Islet precursor cell (in vitro differentiated cells): Measurements from ENCODE around the gene SERPINA4.

ENCODE experiments used
- DNase-seq: peaks from one replicate; pipeline ENCODE4 v3.0.0-alpha.2; 2018

SERPINA4 gene, protein sequence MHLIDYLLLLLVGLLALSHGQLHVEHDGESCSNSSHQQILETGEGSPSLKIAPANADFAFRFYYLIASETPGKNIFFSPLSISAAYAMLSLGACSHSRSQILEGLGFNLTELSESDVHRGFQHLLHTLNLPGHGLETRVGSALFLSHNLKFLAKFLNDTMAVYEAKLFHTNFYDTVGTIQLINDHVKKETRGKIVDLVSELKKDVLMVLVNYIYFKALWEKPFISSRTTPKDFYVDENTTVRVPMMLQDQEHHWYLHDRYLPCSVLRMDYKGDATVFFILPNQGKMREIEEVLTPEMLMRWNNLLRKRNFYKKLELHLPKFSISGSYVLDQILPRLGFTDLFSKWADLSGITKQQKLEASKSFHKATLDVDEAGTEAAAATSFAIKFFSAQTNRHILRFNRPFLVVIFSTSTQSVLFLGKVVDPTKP

DNA sequence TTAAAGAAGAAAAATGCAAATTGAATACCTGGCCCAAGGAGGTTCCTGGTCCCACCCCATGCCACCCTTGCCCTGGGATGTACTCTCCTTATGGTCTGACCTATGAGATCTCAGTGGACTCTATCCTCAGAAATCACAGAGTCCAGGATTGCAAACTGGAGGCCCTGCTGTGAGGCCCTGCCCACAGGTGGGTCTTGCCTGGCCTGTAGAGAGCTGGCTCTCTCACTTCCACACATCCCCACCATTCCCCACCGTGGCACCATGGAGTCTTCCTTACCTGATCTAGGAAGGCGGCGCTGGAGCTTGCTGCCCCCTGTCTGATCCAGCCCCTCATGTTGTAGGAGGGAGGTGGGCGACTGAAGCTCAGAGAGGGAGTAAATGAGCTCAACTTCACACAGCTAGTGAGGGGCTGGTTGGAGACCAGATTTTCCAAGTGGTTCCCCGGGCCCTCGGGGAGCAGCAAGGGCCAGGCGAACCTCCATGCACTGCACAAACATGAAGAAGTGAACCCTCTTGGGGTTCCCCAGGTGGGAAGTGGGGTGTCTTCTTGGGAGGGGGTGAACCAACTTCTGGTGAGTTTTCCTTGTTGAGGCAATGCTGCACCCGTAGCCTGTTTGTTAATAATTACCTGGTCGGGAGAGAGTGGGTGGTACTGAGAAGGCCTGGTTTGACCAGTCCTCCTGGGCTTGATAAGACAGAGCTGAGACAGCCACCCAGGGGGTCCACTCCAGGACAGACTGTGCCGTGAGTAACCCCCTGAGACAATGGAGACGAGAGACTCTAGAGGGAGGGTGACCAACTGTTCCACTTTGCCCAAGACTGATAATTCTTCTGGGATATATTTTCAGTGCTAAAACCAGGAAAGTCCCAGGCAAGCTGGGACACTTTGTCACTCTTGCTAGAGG lies at the start of gene SERPINA4:
Gene SERPINA4 (plus strand): TSS at position 692 of the 905 bp plus-strand sequence. CDS start 2,041 bp downstream, outside the sequence.
- no peak for DNase-seq

DNA sequence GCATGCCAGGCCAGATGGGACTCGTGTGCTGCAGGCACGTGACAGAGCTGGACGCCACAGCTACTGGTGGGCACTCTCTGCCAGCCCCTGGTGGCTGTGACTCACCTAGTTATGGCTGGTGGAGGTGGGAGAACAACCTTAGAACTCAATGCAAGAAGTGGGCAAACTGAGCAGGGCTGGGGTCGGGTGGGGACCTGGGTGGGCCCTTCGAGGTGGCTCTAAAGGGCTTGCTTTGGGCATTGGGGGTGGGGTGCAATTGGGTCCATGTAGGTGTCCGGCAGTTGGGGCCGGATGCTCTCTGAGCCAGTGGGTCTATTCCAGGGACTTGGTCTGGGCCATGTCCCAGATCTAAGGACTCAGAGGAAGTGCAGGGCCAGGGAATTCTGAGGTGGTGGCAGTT lies 46.9 kb upstream of the SERPINA4 start:
- DNase-seq, result peak; percentile 34

DNA sequence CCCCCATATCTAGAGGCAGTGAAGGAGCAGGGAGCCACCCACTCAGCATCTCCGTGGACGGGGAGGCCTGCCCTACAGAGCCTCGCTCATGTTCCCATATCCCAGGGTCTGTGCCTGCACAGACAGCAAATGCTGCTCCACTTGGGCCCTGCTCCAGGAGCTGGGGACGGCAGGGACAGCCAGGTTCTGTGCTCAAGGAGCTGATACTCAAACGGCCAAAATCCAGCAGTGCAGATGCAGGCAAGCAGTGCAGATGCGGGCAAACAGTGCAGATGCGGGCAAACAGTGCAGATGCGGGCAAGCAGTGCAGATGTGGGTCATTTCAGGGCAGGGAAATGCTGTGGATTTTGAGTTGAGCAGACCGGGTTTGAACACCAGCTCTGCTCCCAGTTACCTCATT lies 45.8 kb upstream of the SERPINA4 start:
- peak; percentile 38 for DNase-seq

DNA sequence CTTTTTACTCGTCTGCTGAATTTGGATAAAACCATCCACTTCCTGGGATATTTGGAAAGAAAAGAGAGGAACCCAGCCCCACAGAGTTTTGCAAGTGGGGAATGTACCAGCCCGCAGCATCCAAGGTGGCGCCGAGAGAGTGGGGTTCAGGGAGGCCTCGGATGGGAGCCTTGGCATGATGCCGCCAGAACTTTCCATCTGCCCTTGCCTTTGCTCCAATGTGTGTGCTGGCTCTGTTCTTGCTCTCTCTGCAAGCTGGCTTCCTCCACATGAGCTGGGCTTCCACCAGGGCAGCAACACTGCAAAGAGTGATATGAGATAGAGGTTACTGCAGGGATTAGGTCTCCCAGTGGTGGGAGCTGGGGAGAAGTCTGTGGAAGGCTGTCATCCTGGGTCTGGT lies 45.4 kb upstream of the SERPINA4 start:
- peak; percentile 32 for DNase-seq

DNA sequence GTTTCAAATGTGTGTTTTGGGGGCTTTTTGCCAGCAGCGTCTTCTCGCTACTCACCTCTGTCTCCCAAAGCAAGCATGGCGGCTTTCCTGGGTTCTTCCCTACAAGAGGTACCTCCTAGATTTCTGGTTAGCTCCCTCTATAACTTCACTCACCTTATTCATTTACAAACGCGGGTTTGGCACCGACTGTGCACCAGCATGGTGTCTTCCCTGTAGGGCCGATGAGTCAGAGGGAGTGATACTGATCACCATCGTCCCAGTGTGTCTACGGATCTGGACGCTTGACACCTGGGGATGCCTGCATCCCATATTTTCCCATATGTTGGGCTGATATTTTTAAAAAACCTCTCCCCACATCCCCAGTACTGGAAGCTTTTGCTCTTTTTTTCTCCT lies 44.0 kb upstream of the SERPINA4 start:
- peak; percentile 52 for DNase-seq

DNA sequence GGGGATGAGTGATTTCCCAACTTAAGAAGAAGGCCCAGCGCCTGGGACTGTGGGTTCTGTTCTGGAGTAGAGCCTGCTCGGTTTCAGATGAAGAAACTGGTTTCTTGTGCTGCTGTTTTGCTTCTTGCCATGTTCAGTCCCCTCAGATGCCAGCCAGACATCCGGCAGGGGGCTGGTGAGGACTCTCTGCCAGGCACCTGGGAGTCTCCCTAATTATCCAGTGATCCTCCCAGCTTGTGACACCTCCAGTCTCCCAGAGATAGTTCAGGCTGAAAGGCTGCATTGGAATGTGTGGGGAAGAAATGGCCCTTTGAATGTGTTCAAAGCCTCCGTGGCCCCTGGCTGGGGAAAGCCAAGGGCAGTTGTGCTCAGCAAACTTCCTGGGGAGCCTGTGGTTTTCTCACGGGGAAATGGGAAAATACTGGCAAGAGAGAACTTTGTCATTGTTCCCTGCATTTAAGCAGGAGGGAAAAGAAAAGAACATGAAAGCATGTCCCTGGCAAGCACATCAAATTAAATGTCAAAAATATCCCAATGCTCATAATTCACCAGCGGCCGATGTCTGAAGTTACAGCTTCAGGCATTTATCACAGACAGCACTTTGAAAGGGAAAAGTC lies 43.5 kb upstream of the SERPINA4 start:
- DNase-seq, result peak; percentile 57

DNA sequence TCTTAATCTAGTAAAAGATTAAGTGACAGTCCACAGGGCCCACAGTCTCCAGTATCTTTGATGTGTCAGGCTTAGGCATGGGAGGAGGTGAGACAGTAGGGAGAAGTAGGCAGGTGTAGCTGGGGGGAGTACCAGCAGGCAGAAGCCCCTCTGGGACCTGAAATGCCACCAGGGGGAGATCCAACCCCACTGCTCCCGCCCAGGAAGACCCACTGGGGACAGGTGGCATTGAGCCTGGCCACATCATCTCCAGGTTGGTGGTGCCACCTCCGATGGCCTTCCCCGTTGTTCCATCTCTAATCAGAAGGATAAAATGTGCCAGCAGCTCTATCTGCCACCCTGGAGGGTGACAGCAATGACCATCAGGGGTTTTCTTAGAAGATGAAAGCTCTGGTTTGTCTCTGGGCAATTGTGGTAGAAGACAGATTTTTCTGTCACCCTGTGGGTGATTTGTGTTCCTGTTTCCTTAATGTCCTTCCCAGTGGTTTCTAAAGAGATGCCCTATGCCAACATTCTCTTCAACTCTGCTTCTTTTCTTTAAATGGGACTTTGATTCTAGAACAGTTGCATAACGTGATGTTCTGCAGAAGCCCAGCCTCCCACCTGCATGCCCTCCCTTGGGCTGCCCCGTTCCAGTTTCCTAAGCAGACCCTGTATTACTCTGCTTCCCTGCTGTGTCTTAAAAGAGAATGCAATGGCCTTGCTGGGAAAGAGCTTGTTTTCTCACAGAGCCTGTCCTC lies 39.7 kb upstream of the SERPINA4 start:
- DNase-seq, result no peak

DNA sequence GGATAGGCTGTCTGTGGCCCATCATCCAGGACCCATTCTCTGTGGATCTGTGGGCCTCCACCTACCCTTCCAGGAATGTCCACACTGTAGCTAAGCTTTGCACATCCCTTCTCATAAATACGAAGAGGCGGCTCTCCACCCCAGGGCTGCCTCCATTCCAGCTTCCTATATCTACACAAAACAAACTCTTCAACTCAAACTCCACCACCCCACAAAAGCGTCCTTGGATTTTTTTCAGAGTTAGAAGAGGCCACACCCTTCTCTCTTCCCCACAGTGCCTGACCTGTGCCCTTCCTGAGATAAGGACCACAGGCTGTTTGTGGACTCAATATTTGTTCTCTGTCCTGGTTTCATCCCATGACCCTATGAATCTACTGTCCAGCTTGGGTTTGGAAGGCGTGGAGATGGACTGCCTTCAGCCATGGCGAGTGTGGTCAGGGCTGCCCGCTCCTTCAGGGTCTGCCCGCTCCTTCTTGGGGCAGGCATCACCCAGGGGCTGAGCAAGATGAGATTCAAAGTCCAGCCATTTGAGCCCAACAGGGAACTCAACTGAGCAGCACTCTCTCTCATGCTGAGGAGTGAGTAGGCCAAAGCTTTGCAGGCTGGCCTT lies 39.0 kb upstream of the SERPINA4 start:
- DNase-seq, result no peak

DNA sequence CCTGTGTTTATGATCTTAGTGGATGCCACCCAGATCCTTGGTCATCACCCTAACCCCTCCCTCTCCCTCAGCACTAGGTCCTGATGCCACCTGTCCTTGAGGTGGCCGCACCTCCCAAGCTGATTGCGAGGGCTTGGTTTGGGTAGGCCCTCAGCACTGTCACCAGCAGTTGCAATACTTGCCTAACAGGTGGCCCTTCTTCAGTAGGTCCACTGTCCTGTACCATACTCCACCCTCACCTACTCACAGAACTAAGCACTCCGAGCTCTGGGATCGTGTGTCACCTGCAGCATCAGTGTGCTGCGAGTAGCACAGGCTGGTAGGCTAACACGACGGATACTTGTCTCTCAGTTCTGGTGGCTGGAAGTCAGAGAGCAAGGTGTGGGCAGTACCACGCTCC lies 38.0 kb upstream of the SERPINA4 start:
- no peak for DNase-seq

DNA sequence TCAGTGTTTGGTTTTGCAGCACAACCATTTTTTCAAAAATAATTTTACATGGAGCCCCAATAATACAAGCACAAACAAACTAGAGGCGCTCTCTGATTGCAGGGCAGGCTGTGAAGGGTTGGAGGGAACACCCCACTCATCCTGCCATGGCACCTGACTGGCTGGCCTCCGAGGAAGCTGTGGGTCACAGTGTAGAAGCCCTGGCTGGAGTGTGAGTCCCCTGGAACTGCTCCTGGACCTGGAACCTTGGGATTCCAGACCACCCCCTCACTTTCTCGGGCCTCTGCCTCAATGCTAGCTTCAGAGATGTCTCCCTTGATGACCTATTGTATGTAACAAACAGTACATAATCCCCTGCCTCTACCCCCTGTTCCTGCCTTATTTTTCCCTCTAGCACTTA lies 37.1 kb upstream of the SERPINA4 start:
- DNase-seq, result no peak

DNA sequence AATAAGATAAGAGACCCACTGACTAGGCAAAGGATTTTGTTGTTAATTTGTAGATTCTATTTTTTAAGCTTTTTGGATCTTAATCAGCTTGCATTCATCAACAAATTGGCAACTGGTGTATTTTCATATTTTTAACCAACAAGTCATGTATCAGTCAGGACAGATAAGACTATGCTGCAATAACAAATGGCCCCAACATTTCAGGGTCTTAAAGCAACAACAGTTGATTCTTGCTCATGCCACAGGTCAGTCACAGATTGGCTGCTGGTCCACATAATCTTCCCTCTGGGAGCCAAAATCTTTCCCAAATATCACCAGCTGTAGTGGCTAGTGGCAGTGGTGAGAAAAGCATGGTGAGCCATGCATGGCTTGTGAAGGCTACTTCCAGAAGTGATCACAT lies 30.1 kb upstream of the SERPINA4 start:
- no peak for DNase-seq

DNA sequence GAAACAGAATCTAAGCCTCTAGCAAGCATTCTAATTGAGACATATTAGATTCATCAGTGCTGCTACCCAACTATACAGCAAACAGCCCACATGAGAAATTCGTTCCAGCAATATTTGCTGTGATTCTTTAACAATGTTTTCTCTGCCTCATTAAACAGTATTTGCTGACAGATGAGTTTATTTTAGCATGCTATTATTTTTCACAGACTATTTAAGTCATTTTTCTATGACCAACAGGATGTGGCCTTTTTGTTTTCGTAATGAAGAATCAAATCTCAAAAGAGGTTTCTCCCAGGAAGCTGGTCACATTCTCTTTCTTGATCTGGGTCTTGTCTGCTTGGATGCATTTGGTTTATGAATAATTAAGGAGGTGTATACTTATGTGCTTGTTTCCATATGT lies 28.8 kb upstream of the SERPINA4 start:
- DNase-seq, result no peak

DNA sequence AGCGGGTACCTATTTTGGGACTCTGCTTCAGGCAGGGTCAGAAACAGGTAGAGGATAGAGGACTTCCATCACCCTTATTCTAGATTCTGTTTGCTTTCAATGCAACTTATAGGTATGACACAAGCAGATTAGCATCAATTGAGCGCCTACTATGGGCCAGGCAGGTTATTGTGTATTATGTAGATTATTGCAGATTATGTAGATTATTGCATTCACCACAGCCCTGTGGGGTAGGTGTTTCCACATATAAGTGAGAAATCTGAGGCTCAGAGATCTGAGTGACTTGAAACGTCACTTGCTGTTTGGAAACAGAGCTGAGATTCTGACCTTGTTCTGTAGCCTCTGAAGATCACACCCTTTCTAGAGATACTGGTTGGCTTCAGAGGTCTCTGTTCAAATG lies 25.7 kb upstream of the SERPINA4 start:
- no peak for DNase-seq

DNA sequence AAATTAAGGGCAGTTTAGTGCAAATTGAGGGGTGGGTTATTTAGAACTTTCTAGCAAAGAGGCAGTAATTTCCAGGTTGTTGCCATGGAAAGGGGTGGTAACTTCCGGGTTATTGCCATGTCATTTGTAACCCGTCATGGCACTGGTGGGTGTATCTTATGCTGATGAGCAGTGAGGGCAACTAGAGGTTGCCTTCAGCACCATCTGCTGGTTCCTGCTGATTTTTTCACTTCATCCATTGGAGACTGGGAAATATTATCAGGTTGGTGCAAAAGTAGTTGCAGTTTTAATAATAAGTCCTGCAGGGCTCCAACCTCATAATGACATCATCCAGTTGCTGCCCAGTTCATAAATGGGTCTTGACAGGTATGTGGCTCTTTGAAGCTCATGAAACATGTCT lies 24.4 kb upstream of the SERPINA4 start:
- no peak for DNase-seq

DNA sequence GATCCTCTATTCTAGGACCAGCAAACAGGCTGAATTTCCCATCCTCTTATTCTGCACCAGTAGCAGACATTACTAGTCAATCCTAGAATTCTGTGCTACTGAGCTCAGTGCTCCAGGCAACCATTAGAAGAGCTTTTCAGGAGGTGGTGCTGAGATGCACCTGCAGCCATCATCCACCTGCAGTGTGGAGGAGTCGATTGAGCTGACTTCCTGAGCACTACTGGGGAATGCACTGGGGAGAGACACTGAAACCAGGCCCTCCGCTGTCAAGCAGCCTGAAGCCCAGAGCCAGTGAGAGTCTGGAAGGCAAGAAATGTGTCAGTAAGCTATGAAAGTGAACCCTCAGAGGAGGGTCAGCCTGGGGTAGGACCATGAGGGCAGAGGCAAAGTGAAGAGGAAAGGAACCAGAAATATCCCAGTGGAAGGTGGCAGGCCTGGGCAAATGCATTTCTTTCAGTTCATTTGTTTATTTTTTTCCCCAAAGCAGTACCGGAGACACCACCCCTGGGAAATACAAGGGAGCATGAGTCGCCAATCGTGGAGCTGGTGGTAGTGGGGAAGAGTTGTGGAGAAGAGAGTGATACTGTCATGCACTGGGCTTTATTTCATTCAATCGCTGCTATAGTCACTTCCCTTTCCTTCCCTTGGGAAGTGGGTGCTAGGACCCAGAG lies 23.0 kb upstream of the SERPINA4 start:
- no peak for DNase-seq

DNA sequence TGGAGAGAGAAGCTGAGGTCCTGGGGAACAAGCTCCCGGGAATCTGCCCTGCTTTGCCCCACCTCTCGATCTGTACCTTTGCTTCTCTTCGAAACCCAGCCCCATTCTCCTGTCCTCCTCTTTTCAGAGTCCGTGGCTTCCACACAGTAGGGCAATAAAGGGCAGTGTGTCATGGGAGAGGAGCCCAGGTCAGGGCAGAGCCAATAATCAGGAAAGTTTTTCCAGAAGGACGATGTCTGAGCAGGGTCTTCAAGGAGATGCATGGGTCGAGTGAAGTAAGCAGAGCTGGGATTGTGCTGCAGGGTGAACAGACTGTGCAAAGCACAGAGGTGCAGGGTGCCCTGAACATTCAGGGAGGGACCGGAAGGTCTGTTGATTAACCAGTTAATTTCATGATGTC lies 22.1 kb upstream of the SERPINA4 start:
- no peak for DNase-seq

DNA sequence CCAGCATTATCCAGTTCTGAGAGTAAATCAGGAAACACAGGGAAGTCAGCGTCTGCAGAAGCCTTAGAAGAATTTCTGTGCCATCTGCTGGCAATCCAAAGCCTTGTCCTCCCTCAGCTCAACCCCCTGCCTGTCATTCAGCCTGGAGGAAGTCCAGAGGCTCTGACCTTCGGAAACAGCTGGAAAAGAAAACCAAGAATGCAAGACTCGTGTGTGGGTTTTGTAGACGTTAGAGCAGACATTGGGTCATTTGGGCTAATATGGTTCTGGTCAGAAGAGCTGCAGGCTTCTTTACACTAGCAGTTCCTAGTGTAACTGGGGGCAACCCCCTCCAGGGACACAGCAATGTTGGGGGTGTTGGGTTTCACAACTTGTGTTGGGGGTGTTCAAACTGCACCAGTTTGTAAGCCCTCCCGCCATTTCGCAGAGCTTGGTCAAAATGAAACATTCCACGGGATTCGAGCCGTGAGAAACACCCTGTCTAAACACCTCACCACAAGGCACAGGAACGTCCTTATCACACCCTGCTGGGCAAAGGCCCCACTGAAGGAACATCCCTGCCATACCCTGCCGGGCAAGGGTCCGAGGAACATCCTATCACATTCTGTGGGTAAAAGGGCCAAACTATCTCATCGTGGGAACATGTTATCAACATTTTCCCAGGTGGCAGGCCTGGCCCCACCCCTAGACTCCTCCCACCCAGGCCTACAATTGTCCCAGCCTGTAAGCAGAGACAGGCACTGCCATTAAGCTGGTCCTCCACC lies 21.0 kb upstream of the SERPINA4 start:
- no peak for DNase-seq

DNA sequence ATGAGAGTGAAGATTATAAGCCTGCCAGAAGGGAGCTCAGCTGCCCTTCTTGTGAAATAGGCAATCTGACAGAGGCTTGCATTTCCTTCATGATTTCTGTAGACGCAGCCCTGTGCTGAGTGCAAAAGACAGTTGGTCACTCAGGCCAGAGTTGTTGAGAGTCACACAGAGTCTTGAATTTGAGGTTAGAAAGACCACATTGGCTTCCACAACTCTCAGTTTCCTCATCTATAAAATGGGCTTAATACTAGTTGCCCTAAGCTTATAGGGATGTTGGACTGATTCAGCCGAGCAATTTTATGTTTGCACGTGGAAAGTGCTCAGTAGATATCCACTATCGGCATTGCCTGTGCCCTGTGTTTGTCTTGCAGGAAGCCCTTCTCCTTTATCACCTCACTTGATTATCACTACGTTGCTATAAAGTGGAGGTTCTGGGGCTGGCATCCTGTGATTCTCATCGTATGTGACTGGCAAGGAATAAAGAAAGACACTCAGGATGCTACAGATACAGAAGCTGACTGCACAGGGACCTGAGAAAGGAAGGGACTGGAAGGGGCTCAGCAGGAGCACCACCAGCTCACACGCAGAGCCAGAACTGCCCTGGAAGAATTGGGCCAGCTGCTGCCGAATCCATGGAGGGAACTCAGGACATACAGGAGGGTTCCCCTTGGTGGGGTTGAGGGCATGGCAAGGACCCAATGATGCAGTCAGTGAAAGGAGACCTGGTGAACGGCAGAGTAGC lies 19.8 kb upstream of the SERPINA4 start:
- DNase-seq, result no peak

DNA sequence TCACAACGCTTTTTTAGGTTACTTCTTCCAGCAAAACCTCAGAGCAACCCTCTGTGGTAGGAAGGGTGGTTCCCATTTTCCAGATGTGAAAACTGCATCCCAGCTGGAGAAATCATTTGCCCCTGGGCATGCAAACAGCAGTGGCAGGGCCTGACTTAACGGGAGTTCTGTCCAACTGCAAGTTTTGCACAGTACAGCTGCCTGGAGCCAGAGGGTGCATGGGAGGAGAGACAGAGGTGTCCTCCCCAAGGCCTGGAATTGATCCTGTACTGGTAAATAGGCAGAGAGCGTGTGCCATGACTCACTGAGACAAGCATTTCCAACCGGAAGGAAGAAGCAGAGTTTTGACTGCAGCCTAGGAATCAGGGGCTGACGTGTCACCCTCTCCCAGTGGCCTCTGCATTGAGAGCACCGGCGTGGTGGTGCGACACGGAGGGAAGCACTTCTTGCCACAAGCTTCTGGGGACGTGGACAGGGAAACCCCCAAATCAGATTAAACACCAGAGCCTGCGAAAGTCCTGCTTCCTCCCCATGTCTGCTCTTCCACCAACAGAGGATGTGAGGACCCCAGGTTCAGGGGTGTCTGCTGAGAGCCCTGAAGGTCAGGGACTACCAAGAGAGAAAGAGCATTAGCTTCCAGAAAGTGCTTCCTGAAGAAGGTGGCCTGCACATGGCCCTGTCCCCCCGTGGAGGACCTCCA lies 19.0 kb upstream of the SERPINA4 start:
- peak; percentile 67 for DNase-seq
